Skin of body (tissue), 2 donors: ENCODE results near the gene TTLL5. TPM values are rescaled to one million over a fixed set of nuclear protein-coding genes. Genes with fewer than 3 reads are reported as not detected.

Experiments
- DNase-seq: peaks from one replicate; lab custom pipeline; 2025; lab: John Stamatoyannopoulos, UW
- total RNA-seq: library from RNA; depleted of rRNA; stranded (reverse); fragments of >200 nt; gene quantifications from one replicate; pipeline ENCODE4 v1.2.3, GENCODE V29; 2014

TTLL5 gene
- total RNA-seq, 1 donor from 2014 or later: 30.7 TPM

DNA sequence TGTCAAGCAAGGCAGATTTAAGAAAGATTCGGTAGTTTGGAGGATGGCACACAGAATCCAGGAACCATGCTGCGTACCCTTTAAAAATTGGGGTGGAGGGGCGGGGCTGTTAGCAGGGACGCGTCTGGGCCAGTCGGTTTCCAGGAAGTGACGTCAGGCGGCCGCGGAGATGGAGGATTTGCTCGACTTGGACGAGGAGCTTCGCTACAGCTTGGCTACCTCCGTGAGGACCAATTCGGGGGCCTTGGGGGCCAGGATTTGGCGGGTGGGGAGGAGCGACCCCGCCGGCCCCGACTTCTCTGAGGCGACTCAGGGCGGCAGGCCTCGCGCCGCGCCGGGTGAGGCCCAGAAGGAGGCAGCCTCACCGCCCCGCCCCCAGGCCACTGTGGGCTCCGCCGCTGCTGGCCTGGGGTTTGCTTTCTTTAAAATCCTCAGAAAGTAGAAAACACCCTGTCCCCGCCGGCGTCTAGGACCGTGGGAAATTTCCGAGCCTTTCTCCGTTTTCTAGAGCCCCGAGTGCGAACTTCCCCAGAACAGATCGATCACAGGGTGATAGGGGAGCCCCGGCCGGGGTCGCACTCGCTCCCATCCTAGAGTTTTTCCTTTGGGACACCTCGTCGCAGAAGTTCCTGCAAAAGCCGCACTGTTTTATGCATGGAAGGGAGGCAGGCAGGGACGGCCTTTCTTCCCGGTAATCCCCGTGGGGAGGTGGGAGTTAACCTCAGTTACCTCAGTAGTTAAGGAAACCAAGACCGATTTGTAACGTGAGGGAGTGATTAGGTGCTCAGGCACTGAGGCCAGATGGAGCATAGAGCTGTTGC is 324.8 kb downstream of the TTLL5 start, which contains the start of gene IFT43:
IFT43 (plus strand) TSS at position 146 of the 821 bp plus-strand sequence; CDS start at position 170, 24 bp downstream.
- peak; percentile 78 for DNase-seq

- no peak for DNase-seq
Measured at GRCh38 chr14:75986439-75986765, 325.4 kb downstream of the TTLL5 start.

DNA sequence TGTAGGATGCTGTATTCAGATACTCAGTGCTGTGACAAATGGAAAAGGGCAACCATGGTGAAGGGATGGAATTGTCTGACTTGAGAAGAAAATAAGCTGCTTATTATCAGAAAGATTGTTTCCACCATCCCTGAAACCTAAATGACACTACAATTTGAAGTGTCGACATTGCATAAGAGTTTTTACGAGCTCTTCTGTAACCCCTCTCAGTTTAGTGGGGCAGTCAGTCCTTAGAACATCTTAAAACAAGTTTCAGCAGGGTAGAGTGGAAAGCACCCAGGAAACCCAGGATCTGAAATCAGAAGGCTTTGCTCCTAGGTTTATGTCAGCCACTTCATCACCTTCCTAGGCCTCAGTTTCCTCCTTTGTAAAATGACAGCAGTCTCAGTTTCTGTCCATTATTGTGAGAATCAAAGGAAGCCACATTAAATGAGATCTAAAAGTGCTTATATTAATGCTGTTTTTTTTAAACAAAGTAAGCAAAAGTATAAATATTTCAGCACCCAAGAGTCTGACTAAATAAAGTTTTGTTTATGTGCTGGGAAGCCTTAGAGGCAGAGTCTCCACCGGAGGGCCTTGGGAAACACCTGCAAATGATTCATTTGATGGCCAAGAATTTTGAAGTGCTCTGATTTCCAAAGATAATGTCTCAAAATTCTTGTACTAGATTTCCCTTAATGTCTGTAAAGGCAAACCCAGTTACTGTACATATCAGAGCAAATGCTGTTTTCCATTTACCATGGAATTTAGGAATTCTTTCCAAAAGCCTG is 326.3 kb downstream of the TTLL5 start:
- DNase-seq: no peak

DNA sequence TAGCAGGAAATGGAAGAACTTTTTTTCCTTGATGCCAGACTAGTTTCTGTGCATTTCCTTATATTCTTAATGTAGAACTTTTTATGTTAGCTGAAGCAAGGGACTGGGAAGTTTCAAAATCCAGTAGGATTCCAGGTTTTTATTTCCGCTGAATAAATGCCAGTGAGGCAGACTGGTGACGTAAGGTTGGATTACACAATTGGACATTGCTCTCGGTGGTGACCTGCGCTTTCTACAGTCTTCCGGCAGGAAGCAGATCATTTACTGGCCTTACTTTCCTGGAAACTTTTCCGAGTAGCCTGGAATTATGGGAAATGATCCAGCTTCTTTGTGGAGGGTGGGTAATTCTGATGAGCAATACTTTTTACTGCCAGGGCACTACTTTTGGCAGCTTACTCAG is 328.1 kb downstream of the TTLL5 start:
- DNase-seq: peak; percentile 35

DNA sequence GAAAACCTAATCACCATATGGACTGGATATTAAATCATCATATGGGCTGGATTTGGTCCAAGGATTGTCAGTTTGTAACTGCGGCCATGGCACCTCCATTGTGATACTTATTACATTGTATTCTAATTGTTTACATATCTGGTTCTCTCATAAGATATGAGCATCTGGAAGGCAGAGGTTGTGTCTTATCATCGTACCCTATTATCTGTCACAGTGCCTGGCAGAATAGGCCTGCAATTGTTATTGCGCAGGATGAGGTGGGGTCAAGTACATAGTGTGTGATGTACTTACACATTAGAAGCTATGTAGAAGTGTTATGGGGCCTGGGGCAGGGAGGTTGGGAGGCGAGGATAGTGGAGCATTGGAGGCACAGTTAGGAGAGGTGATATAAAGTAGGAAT is 329.3 kb downstream of the TTLL5 start:
- no peak for DNase-seq

DNA sequence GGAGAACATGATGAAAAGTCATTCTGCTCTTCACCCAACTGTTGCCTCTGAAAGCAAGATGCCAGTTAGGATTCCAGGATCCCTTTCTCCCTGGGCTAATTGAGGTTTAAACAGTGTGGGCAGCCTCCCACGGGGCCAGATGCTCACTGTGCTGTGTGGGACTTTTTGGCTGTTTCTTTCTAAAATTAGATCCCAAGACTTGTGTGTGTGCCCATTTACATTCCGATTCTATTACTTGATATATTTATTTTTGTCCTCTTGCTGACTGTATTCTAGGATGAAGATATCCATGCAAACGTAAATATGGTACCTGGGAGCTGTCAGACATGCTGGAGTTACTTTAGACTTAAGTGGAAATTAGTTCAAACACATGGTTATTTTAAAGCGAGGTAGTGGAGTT is 330.7 kb downstream of the TTLL5 start:
- no peak for DNase-seq

DNA sequence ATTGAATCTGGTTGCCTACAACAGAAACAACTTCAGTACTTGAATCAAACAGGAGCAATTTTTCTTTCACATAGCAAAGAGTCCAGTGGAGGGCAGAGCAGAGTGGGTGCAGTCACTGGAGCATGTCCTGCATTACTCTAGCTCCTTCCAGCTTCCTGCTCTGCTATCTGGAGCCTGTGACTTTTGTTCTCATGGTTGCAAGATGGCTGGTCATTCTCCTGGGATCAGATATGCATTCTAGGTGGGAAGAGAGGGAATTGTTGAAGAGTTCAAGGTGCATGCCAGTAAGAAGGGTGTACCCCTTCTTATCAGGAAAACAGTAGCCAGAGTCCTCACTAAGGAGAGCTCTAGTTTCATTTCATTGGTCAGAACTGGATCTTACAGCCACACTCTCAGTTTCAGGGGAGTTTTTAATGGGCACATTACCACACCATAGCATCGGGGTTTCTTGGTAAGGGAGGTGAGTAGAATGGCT is 332.6 kb downstream of the TTLL5 start:
- DNase-seq: no peak

DNA sequence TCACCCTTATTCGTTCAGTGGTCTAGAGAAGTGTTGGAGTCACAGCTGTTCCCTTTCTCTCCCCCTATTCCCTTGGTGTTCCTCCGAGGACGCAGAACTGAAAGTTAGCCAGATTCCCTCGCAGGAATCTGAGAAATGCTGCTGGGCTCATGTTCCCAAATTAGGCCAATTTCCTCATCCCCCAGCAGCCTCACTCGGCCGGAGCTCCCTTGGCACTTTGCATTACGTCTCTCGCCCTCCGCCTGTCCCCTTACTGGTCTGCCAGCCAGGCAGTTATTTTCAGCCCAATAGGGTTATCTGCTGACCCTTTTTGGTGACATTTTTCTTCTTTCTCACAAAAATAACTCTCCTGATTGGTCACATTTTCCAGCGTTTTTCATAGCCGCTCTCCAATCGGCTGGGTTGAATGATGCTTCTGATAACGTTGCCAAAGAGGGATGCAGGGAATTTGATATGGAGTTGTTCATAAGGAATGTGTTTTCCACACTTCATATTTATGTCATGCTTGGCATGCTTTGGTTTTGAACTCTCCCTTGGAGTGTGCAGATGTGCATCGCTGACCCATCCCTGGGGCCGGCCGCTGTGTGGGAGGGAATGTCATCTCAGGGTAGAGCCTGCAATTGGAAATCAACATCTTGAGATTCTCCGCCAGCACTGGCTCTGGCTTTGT is 334.5 kb downstream of the TTLL5 start:
- peak; percentile 87 for DNase-seq

DNA sequence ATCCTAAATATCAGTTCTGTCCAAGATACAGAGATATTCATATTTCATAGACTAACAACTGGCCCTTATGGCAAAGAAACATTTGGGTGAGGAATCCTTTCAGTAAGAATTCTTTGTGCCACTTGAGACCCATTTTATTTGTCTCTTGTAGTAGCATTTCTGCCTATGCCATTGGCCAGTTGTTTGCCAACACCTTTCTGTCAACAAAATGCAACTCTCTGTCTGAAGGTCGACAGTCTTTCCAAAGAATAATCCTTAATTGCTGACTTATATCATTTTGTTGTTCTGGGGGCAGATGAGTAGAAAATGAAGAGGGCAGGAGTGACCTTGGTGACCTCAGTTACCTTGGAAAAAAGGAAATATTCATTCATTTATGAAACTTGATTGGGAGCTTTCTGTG is 335.4 kb downstream of the TTLL5 start:
- DNase-seq: no peak

- no peak for DNase-seq
Measured at GRCh38 chr14:75999511-76000190, 338.6 kb downstream of the TTLL5 start.

GRCh38 chr14:76002383-76002782 is 341.3 kb downstream of the TTLL5 start:
- DNase-seq: no peak

Other genes with a start within 250 kb of the TTLL5 start
- 19.3 TPM for gene JDP2, start 233.2 kb upstream of the TTLL5 start, total RNA-seq
- 1.4 TPM for gene BATF, start 138.8 kb upstream of the TTLL5 start, total RNA-seq
- 5.6 TPM for gene FLVCR2, start 82.6 kb upstream of the TTLL5 start, total RNA-seq
- 5.3 TPM for gene ERG28, start 370 bp upstream of the TTLL5 start, total RNA-seq